ENCODE measurements around the gene RAB11A. TPM values are rescaled to one million over a fixed set of nuclear protein-coding genes. Genes with fewer than 3 reads are reported as not detected.

The RAB11A gene
- total RNA-seq, 1 experiment from 2014 or later, result 206 TPM

DNA sequence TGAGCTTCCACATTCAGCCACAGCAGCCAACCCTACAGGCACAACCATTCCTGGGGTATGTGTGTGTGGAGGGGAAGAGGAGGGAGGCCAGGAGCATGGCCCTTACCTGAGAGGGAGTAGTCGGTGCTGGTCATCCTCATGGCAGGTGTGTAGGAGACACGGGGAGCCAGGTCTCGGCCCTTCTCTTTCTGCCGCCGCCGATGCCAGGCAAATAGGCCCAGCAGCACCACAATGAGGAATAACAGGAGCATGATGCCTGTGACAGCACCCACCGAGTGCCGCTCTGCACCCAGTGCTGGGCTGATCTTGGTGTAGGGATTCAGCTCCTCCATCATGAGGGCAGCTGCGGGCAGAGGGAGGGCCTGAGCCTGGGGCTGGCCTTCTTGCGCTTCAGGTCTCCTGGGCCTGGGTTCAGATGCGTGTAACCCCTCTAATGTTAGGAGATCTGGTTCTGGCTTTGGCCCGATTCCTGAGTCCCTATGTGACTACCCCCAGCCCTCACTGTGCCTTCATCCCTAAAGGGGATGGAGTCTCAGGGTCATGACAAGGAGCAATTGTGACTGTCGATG is 44.4 kb downstream of the RAB11A start:
- Histone ChIP-seq H3K36me3 (replicated peaks; ENCODE audit: control insufficient read depth, insufficient read depth, low read length) (no peaks in the 10 kb centered on the region; the same call in 1 of the 2 replicates), H3K4me3 (ENCODE audit: insufficient read depth, low read depth, low read length) (no peak overlapping the region), H3K27me3 (ENCODE audit: control insufficient read depth, insufficient read depth, low read length) (no peaks in the 10 kb centered on the region)
- no peak for DNase-seq

DNA sequence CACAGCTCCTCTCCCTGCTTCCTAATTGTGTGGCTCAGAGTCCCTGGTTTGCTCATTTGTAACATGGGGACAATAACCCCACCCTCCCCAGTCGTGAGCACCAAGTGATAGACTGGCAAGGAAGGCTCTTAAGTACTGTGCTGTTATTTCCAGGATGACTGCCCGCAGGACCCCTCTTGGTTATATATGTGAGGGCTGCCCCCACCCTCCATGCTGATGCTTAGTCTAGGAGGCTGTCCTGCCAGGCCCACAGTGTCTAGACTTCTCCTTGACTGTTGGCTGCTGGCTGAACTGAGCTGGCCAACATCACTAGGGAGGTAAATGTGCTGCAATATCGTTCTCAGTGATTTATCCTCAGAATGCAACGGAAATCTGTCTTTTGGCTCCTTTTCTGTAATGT is 45.1 kb downstream of the RAB11A start:
- Histone ChIP-seq H3K36me3 (replicated peaks; ENCODE audit: control insufficient read depth, insufficient read depth, low read length) (no peaks in the 10 kb centered on the region; the same call in 1 of the 2 replicates), H3K27me3 (ENCODE audit: control insufficient read depth, insufficient read depth, low read length) (no peaks in the 10 kb centered on the region), H3K4me3 (ENCODE audit: insufficient read depth, low read depth, low read length) (no peak overlapping the region)
- DNase-seq, result peak; percentile 4

DNA sequence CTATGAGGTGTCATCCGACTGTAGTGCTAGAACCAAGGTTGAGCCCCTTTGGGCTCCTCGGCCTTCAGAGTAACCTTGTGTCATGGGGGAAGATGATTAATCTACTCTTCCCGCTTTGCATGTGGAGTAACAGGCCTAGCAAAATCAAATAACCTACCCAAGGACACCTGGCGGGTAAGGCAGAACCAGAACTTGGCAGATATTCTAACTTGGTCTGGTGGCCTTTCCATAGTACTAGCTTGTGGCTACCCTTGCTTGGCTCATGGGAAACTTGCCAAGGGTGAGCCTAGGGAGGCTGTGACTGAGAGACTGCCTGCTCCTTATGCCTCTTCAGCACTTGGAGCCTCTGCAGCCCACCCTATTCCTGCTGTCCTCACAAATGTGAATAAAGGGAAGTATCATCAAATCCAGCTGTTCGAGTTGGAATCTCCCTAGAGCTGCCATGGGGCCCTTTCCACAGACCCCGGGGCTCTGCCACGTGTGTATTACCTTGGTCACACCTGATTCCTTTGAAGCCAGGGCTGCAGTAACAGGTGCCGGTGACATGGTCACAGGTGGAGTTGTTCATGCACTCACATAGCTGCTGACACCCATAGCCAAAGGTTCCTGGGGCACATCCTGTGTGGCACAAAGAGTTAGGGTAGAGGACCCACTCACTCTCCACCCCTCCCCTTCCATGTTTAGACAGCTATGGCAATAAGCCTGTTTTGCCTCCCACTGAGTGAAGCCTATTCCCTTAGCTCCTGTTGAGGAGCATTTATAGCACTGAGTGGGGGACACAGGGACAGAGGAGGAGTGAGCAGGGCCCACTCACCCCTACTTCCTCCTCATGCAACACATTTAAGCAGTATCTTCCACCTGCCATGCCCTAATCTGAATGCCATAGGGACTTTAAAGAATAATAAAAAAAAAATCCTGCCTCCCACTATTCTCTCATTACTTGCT is 46.0 kb downstream of the RAB11A start:
- Histone ChIP-seq H3K36me3 (replicated peaks; ENCODE audit: control insufficient read depth, insufficient read depth, low read length) (no peaks in the 10 kb centered on the region; the same call in 1 of the 2 replicates), H3K4me3 (ENCODE audit: insufficient read depth, low read depth, low read length) (no peak overlapping the region), H3K27me3 (ENCODE audit: control insufficient read depth, insufficient read depth, low read length) (no peaks in the 10 kb centered on the region)
- peak; percentile 8 for DNase-seq

DNA sequence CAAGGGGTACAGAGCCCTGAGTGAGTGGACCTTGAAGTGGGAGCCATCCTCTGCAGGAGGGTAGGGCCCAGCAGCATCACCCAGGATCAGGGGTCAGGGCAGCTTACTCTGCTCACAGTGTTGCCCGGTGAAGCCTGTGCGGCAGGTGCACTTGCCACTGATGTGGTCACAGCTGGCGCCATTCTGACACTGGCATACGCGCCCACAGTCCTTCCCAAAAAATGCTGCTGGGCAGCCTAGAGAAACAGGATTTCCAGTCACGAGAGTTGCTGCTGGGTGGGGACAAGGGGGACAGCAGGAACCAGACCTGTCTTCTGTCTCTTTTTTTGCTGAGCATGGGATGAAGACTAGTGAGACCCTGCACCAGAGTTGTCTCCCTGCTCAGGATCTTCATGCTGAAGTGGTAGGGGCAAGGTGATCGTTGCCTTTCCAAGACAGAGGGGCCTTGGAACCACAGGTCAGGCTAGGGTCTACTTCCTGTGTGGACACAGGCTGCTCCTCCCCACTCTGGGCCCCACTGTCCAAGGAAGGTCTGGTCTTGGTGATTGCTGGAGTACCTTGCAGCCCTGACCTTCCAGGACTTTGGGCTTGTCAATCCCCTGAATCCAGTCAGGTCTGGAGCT is 46.9 kb downstream of the RAB11A start:
- no peak overlapping the region for H3K4me3 ChIP-seq (ENCODE audit: insufficient read depth, low read depth, low read length)
- no peaks in the 10 kb centered on the region; the same call in 1 of the 2 replicates for H3K36me3 ChIP-seq (replicated peaks; ENCODE audit: control insufficient read depth, insufficient read depth, low read length)
- DNase-seq, result no peak
- H3K27me3 ChIP-seq (ENCODE audit: control insufficient read depth, insufficient read depth, low read length), result no peaks in the 10 kb centered on the region

DNA sequence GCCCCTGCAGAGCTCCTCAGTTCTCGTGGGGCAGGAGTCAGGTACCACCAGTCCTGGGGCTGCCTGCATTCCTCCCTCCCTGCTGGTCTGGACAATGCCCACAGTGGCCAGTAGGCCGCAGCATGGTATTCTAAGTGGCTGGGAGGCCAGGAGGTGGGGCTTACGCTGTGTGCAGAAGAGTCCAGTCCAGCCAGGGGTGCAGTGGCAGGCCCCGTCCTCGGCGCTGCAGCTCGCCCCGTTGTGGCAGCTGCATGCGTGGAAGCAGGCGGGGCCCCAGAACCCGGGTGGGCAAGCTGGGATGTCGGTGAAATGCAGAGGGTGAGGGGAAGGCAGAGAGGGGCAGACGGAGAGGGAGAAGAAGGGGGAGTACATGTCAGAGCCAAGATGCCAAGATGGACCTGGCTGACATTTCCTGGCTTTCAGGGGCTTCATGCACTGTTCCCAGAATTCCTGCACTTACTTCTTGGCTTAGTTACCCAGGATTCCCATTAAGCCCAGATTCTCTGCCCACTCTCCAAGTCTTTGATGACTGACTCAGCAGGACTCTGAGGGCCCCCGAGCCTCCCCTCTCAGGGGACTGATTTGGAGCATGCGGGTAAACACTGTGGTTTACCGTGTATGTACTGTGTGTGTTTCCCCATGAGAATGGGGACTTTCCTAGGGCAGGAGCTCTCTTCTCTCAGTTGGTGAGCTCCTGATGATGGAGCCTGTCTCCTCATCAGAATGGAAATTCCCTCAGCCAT is 47.5 kb downstream of the RAB11A start:
- Histone ChIP-seq H3K36me3 (replicated peaks; ENCODE audit: control insufficient read depth, insufficient read depth, low read length) (no peaks in the 10 kb centered on the region; the same call in 1 of the 2 replicates), H3K4me3 (ENCODE audit: insufficient read depth, low read depth, low read length) (no peak overlapping the region), H3K27me3 (ENCODE audit: control insufficient read depth, insufficient read depth, low read length) (no peaks in the 10 kb centered on the region)
- peak; percentile 93 for DNase-seq

DNA sequence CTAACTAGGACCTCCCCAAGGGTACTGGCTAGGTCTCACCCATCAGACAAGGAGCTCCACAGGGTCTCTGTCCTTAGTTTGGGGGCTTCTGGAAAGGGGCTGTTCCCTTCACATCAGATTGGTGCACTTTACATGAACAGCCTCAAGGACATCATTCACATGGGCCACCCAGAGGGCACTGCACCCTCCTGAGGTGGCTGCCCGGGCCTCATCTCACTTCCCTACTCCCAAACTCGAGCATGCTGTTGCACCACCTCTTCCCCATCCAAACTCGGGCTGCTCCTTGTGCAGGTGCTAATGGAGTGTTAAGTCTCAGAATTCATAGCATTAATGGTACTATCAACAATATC is 48.1 kb downstream of the RAB11A start:
- peak; percentile 16 for DNase-seq
- Histone ChIP-seq H3K36me3 (replicated peaks; ENCODE audit: control insufficient read depth, insufficient read depth, low read length) (no peaks in the 10 kb centered on the region), H3K27me3 (ENCODE audit: control insufficient read depth, insufficient read depth, low read length) (no peaks in the 10 kb centered on the region), H3K4me3 (ENCODE audit: insufficient read depth, low read depth, low read length) (no peak overlapping the region)

GRCh38 chr15:65917936-65918335 is 48.6 kb downstream of the RAB11A start:
- peak; percentile 7 for DNase-seq
- H3K4me3 ChIP-seq (ENCODE audit: insufficient read depth, low read depth, low read length), result no peak overlapping the region
- no peaks in the 10 kb centered on the region for H3K36me3 ChIP-seq (replicated peaks; ENCODE audit: control insufficient read depth, insufficient read depth, low read length)
- H3K27me3 ChIP-seq (ENCODE audit: control insufficient read depth, insufficient read depth, low read length), result no peaks in the 10 kb centered on the region

- H3K27me3 ChIP-seq (ENCODE audit: control insufficient read depth, insufficient read depth, low read length), result no peaks in the 10 kb centered on the region
- no peaks in the 10 kb centered on the region for H3K36me3 ChIP-seq (replicated peaks; ENCODE audit: control insufficient read depth, insufficient read depth, low read length)
- H3K4me3 ChIP-seq (ENCODE audit: insufficient read depth, low read depth, low read length), result no peak overlapping the region
- peak; percentile 9 for DNase-seq
Observed at GRCh38 chr15:65918357-65918920, 49.1 kb downstream of the RAB11A start.

GRCh38 chr15:65918945-65919344 is 49.7 kb downstream of the RAB11A start:
- Histone ChIP-seq H3K27me3 (ENCODE audit: control insufficient read depth, insufficient read depth, low read length) (no peaks in the 10 kb centered on the region), H3K4me3 (ENCODE audit: insufficient read depth, low read depth, low read length) (no peak overlapping the region), H3K36me3 (replicated peaks; ENCODE audit: control insufficient read depth, insufficient read depth, low read length) (no peaks in the 10 kb centered on the region)
- no peak for DNase-seq

- no peaks in the 10 kb centered on the region for H3K36me3 ChIP-seq (replicated peaks; ENCODE audit: control insufficient read depth, insufficient read depth, low read length)
- H3K4me3 ChIP-seq (ENCODE audit: insufficient read depth, low read depth, low read length), result no peak overlapping the region
- no peaks in the 10 kb centered on the region for H3K27me3 ChIP-seq (ENCODE audit: control insufficient read depth, insufficient read depth, low read length)
- DNase-seq, result no peak
Observed at GRCh38 chr15:65919353-65919752, 50.1 kb downstream of the RAB11A start.

DNA sequence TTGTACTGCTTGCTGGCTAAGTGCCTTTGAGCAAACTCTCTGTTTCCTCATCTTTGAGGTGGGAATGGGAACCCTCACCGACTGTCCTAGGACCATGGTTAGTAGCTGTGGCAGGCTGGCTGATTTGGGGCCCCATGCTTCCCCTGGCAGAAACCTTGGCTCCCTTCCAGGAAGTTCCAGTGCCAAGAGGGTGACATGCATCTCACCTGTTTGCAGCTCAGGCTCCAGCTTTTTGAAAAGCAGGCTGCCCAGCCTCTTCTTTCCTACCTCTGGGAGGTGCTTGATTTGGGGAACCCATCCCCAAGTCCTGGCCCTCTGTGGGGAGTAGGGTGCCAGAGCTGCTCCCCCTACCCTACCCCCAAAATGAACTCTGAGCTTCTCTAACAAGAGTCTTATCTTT is 50.8 kb downstream of the RAB11A start:
- DNase-seq, result no peak
- no peaks in the 10 kb centered on the region for H3K36me3 ChIP-seq (replicated peaks; ENCODE audit: control insufficient read depth, insufficient read depth, low read length)
- no peaks in the 10 kb centered on the region for H3K27me3 ChIP-seq (ENCODE audit: control insufficient read depth, insufficient read depth, low read length)
- no peak overlapping the region for H3K4me3 ChIP-seq (ENCODE audit: insufficient read depth, low read depth, low read length)

DNA sequence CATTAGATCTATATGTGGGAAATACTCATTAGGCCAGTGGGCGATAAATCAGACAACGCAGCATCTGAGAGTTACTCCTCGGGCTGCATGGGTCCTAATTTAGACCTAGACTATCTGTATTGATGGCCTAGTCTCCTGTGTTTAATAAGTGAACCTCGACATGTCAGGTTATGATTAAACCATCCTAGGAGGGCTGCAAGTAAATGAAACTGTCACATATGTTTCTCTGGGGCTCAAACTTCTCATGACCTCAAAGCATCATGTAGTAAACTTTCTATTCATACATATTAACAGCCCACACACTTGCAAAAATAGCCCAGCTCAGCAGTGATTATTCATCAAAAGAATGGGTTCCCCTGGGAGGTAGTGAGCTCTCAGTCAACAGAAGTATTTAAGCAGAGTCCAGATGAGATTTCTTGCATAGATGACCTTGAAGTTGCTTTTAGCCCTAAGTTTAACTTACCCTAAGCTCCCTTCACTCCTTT is 51.6 kb downstream of the RAB11A start:
- no peak overlapping the region for H3K4me3 ChIP-seq (ENCODE audit: insufficient read depth, low read depth, low read length)
- no peaks in the 10 kb centered on the region for H3K36me3 ChIP-seq (replicated peaks; ENCODE audit: control insufficient read depth, insufficient read depth, low read length)
- no peak for DNase-seq
- no peaks in the 10 kb centered on the region for H3K27me3 ChIP-seq (ENCODE audit: control insufficient read depth, insufficient read depth, low read length)

GRCh38 chr15:65921780-65922179 is 52.5 kb downstream of the RAB11A start:
- Histone ChIP-seq H3K27me3 (ENCODE audit: control insufficient read depth, insufficient read depth, low read length) (no peaks in the 10 kb centered on the region), H3K36me3 (replicated peaks; ENCODE audit: control insufficient read depth, insufficient read depth, low read length) (no peaks in the 10 kb centered on the region), H3K4me3 (ENCODE audit: insufficient read depth, low read depth, low read length) (no peak overlapping the region)
- no peak for DNase-seq

DNA sequence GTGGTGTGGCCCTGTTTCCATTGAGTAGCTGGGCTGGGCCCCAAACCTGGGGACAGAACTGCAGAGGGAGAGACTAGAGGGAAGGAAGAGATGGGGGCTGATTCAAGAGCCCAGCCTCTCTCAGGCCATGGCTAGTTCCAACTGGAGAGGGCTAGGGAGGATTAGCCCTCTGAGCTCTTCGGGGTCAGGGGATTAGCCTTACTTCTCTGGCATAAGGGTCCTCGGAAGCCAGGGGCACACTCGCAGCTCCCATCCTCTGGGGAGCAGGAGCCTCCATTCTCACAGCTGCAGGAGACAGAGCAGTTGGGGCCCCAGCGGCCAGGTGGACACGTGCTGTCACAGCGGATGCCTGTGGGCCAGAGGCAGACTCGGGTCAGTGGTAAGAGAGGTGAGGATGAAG is 53.3 kb downstream of the RAB11A start:
- no peak overlapping the region for H3K4me3 ChIP-seq (ENCODE audit: insufficient read depth, low read depth, low read length)
- no peak for DNase-seq

More for the DNA sequence above, 53.3 kb downstream of the RAB11A start:
- Histone ChIP-seq H3K27me3 (ENCODE audit: control insufficient read depth, insufficient read depth, low read length) (no peaks in the 10 kb centered on the region), H3K36me3 (replicated peaks; ENCODE audit: control insufficient read depth, insufficient read depth, low read length) (no peaks in the 10 kb centered on the region)
